Cerebellar nuclear complex (tissue), 1 donor: ENCODE measurements around the gene SLC7A14.

Experiments
- DNase-seq, 2 experiments: peaks; one replicate each; lab custom pipeline; 2025; lab: John Stamatoyannopoulos, UW

Gene SLC7A14

DNA sequence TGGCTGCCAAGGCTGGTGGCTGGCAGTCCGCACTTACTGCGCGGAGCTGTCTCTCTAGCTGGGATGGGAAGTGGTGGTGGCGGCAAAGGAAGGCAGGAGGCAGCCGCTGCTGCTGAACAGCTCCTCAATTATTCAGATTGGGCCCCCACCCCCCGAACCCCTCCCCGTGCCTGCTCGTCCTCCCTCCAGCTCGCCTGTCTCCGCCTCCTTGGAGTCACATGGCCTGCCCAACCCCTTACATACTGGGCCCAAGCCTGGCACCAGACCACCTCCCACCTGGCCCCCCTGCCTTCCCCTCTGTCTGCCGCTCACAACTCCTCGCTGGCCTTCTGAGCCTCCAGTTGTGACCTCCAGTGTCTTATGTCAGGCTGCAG lies at the start of gene SLC7A14:
SLC7A14 (minus strand) TSS at position 139 of the 374 bp plus-strand sequence. CDS start 59,139 bp downstream, outside the sequence.
- DNase-seq: peak in 1 of 2 experiments; percentile 31

DNA sequence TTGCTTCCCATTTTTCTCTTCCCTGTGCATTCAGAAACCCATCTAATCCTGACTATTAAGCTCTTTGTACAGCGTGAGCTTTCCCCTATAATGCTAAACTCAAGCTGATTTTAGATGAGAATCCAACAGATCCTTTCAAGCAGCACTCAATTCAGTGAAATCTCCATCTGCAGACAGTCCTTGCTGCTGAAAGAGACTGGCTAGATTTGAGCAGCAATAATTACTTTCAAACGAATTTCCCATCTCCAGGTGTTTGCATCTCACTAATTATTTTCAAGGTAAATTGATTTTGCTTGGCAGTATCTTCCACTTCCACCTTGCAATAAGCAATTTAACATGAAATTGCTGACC lies 49.5 kb upstream of the SLC7A14 start:
- DNase-seq: no peak

DNA sequence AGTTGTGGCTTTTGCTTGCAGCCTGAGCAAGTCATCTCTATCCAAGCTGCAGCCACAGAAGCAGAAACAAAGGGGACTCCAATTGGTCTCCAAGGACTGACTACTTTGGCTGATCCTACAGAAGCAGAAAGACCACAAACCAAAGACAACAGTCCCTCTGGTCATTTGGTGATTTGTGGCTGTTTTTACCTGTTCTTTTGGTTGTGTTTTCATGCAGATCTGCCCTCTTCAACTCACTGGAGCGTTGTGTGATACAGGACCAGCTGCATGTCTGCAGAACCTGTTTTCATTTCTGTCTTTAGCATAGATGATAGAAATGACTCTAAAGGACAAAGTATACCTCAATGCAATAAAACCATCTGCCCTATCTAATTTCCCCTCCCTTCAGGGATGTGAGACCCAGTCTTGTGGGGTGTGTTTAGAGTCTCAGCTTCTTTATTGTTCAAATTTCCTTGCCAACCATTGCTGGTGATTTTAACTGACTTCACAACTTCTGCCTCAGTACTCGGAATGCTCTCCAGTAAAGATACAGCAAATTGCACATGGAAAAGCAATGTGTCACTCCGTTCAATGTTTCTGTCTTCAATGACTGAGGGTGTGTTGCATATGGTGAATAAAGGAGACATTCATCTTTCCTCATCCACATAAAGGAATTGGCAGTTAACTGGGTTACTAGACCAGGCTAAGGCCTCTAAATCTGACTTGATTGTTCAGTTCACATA lies 48.9 kb upstream of the SLC7A14 start:
- DNase-seq: no peak

DNA sequence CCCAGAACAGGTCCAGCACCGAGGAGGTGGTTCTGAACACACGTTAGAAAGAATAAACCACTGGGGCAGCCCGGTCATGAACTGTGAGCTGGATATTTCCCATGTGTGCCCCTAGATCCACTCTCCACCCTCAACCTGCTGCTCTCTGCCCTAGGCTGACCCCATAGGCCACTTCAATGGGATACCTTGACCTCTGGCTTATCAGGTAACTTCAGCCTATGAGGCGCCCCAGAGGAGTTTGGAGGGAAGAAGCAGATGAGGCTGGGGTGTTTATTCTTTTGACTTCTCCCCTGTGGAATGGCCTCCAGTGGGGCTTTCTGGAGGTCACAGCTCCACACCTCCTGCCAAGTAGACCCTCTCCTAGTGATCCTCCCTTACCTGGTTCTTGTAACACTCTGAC lies 47.7 kb upstream of the SLC7A14 start:
- no peak for DNase-seq

DNA sequence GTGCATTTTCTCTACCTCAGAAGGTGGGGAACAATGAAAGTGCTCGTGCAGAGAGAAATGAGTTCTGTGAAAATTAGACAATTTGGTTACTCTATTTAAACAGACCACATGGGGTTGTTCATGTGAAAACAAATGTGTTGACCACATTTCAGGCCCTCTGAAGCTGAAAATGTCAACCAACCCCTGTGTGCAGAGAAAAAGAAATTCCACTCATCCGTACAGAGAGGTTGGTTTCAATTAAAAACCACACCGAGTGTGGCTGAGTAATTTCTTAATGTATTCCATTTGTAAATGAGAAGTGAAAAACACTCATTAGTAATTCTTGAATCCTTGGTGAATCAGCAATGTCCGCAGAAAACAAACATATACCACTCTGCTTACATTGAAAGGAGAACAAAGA lies 46.9 kb upstream of the SLC7A14 start:
- no peak for DNase-seq

DNA sequence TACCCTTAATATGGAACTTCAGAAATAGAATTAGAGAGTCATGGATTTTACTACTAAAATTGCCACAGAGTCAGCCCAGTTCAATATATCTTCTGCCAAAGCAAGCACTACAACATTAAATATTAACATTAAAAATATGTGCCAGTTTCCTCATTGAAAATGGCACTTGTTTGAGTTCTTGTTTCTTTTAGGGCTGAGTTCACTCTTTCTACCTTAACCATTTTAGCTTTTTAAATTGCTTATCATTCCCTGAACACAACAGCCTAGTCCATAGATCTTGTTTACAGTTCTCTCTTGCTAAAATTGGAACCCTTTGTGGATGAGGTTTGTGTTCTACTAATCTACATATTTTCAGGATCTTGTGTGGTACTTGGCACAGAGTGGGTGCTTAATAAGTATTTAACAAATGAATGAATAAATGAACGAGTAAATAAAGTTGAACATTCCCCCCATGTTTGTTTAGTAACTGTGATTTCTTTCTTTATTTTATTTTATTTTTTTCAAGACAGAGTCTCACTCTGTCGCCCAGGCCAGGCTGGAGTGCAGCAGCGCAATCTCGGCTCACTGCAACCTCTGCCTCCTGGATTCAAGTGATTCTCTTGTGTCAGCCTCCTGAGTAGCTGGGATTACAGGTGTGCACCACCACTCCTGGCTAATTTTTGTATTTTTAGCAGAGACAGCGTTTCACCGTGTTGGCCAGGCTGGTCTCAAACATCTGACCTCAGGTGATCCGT lies 46.0 kb upstream of the SLC7A14 start:
- DNase-seq: no peak

DNA sequence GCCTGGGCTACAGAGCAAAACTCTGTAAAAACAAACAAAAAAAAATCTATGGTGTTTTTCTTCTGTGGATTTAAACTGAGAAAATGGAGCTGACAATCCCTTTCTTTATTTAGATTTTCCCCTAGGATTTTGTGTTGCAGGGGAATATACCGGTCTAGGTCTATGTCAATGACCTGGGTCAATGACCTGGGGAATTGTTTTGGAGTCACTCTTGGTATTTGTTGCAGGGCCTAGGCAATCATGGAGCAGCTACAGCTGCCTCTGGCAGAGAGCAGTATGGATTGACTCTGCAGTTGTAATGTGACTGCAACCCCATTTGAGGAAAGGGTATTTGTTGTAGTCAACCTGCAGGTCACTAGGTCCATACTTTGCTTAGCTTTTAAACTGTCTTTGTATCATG lies 37.6 kb upstream of the SLC7A14 start:
- no peak for DNase-seq

DNA sequence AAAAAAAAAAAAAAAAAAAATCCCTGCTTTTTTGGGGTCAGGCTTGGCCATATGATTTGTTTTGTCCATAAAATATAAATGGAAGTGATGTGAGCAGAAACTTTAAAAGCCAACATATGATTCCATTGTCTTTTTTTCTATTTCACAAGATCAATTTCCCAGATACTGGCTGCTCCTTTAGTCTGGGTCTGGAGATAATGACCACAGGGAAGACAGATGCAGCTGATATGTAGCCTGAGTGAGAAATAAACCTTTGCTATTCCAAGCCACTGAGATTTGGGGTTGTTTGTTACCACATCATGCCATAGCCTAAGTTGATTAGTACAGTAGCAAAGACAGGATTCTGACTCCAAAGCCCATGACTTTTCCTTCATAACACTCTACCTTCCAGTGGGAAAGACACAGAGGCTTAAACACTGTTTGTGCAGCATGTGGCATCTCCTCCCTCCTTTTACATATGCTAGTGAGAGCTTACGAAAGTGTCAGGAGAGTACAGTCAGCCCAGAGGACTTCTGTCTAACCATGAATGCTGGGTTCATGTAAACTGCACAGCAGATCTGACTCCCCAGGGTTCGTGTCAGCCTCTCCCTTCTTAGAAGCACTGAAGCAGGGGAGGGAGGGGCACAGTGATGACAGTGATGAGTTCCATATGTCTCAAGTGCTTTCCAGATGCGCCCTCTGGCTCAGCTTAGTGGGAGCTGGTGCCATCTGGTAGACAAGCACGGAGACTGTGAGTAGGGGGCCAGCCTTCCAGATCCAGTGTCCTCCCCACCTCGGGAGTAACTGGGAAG lies 36.7 kb upstream of the SLC7A14 start:
- DNase-seq: no peak

DNA sequence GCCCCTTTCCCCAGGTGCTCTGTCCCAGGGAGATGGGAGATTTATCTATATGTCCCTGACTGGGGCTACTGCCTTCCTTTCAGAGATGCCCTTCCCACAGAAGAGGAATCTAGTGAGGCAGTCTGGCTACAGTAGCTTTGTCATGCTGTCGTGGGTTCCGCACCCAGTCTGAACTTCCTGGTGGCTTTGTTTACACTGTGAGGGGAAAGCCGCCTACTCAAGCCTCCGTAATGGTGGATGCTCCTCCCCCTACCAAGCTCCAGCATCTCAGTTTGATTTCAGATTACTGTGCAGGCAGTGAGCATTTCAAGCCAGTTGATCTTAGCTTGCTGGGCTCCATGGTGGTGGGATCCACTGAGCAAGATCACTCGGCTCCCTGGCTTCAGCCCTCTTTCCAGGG lies 35.4 kb upstream of the SLC7A14 start:
- DNase-seq: no peak

DNA sequence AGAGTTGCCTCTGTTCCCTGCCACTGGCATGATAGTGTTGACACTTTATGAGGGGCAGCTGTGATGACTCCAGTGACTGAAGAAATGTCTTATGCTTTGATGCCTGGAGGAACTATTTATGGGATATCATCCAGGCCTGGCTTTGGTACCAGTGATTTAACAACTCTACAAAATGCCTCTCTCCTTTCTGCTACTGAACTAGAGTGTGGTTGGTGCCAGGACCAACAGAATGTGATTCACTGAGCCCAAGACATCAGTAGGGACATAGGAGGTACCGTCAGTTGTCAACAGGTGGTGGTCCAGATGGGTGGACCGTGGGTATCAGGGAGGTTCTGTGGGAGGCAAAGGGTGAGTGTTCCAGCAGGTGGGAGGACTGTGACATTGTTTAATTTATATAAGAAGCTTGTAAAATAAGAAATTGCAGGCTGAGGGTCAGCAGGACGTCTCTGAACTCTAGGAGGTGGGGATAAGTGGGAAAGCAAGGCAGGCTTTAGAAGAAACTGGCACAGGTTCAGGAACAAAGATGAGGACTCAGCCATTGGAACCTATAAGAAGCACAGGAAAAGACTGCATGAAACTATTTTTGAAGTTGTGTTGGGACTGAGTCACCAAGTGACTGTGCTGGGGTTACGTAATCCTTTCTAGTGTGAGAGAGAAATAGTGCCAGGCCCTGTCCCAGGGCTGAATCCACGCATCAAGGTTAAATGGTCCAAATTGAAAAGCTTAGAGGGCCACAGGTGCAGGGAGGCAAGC lies 28.5 kb upstream of the SLC7A14 start:
- DNase-seq: peak in 1 of 2 experiments; percentile 7

DNA sequence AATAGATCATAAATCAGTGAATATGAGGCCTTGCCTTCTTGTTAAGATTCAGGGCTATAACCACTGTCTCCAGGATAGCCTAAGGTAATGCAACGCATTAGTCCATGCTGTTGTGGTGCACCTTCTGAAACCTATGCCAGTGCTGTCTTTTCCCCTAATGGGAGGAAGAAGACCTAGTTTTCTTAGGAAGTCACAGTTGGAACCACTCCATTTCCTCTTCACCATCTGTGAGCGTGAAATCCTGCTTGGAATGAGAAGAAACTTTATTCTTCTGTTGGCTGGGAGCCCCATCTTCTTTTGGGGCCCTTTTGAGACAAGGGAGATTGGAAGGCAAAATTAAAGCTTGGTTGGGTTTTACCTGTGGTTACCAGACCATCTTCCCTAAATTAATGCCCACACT lies 25.9 kb upstream of the SLC7A14 start:
- no peak for DNase-seq

DNA sequence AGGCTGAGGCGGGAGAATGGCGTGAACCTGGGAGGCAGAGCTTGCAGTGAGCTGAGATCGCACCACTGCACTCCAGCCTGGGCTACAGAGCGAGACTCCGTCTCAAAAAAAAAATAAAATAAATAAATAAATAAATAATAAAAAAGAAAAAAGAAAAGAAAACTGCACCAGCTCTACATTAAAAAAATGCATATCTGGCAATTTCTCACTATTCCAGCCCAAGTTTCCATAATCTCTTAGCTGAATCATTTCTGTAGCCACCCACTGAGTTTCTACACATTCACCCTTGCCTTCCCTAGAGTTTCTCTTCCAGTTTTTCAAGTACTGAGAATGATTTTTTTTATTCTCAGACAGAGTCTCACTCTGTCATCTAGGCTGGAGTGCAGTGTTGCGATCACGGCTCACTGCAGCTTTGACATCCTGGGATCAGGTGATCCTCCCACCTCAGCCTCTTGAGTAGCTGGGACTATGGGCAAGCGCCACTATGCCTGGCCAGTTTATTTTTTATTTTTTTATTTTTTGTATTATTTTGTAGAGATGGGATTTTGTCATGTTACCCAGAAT lies 24.5 kb upstream of the SLC7A14 start:
- DNase-seq: no peak

DNA sequence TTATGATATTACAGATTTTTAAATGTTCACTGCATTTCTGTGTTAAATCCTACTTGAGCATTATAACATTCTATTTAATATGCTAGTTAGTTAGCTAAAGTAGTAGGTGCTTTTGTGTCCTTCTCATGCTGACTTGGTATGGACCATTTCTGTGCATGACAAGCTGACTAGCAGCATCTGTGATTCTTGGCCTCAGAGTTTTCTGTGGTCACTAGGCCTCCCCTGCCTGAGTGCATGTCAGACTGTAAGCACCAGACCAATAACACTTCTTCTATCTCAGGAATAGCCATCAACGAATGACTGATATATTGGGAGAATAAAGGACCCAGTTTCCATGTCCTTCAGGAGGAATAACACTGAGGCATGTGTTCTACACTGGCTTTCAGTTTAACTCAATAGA lies 22.6 kb upstream of the SLC7A14 start:
- DNase-seq: no peak

DNA sequence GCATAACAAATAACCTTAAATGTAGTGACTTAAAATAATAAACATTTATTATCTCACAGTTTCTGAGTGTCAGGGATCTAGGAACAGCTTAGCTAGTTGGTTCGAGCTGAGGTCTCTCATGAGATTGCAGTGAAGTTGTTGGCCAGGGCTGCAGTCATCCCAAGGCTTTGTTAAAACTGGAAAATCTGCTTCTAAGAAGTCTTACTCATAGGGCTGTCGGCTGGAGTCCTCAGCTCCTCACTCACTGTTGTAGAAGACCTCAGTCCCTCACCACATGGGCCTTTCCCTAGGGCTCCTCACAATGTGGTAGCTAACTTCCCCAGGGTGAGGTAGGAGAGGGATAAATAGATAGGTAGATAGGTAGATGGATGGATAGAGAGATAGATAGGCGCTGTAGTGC lies 20.8 kb upstream of the SLC7A14 start:
- DNase-seq: no peak

DNA sequence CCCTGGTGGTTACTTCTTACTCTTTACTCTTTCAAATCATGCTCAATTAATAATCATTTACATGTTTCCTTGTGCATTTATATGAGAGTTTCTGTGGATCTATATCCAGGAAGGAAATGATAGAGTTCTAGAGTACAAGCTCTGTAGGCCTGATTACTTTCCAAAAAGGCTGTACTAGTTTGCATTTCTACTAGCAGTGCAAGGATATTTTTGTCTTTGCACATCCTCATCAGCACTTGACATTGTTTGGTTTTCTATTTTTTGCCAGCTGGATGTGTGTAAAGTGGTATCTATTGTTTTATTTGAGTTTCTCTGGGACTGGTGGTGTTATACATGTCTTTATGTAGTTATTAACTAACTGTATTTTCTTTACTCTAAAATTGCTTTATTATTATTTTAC lies 19.6 kb upstream of the SLC7A14 start:
- DNase-seq: no peak

DNA sequence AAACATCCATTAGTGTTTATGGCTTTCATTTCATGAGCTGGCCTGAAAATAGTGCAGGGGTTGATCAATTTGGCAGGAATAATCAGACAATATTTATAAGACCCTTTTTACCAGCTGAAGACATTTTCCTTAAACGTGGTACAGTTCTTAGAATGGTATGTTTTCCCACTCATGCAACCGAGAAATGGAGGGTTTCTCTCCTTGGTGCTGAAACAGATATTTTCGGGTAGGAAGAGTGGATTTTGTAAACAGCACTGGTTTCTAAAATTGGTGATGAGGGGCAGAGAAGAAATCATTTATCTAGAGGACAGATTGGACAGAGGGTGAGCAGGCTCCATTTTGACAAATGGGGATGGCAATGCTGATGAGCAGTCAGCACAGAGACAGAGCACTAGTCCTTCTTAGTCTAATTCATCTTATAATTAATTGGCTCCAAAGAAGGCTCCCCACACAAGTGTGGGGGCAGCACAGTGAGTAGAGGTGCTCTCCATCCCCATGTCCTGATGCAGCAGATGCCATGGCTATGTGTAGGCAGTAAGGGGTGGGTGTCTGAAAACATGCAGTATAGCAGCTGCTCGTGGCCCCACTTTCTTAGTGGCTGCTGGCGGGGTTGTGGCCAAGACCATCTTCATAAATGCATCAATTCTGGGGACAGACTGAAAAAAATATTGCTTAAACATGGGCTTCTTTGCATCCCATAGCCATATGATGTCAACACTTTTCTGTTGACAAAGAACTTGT lies 18.1 kb upstream of the SLC7A14 start:
- no peak for DNase-seq

DNA sequence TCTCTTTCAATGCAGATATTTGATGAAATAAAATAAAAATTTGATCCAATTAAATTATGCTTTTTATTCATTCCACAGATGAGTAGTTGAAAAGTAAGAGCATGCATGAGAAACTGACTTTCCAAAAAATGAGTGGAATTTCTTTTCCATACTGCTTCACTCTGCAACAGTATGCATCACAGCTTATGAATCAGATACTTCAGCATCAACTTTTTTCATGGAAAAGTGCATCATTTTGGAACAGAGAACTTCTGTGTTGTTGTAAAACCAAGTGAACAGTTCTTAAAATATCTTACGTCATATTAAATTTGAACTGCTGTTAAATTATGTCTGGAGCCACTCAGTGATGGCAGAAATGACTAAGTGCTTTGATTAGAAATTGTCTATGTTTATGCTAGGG lies 16.7 kb upstream of the SLC7A14 start:
- no peak for DNase-seq

DNA sequence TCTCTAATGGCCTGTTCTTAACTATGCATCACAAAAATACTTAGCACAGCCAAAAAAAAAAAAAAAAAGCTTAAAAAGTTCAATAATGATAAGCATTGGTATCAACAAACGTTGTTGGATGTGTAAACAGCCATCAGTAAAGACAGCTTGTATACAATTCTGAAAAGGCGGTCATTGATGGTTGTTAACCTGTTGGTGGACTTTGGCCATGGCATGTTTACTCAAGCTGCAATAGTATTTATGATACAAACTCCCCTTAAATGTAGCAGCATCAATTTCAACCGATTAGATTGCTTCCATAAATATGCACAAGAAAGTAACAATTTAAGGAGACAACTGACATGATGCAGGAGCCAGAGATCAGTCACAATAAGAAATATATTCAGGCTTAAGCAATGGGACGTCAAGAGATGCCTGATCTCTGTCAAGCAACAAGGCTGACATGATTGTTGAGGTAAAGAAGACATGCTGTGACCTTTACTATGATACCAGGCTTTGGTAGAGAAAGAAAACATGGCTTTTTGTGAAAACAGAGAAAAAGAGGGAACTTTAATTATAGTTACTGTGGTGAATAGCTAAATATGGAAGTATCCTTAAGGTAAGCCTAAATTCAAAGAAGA lies 14.2 kb upstream of the SLC7A14 start:
- DNase-seq: no peak

DNA sequence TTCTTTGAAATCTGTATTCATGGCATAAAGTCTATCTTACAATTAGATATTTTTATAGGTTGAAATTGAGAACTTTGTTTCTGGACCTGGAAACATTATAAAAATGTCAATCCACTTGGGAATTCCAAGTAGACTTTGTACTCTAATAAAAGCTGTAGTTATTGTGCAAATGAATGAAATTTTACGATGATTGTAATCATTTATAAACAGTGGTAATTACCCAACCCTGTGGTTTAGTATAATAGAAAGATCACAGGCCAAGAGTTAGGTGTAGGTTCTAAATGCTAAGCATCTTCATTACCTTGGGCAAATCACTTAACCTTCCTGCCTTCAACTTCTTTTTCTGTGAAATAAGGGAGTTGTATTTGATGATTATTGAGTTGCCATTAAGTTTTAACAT lies 13.2 kb upstream of the SLC7A14 start:
- DNase-seq: no peak

DNA sequence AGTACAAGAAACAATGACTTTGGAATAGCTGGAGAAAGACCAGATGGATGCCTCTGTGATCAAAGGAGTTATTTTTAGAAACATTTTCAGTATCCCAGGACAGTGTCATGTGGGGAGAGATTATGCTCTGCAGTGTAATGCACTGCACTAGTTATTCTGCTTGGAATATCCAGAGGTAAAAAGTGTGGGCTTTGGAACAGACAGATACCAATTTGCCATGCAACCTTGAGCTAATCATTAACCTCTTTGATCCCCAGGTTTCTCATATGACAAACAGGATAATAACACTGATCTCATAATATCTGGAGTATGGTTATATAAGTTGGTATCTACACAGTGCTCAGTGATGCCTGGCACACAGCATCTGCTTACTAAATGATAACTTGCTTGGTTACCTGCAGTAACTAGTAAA lies 12.2 kb upstream of the SLC7A14 start:
- DNase-seq: peak in 1 of 2 experiments; percentile 46

DNA sequence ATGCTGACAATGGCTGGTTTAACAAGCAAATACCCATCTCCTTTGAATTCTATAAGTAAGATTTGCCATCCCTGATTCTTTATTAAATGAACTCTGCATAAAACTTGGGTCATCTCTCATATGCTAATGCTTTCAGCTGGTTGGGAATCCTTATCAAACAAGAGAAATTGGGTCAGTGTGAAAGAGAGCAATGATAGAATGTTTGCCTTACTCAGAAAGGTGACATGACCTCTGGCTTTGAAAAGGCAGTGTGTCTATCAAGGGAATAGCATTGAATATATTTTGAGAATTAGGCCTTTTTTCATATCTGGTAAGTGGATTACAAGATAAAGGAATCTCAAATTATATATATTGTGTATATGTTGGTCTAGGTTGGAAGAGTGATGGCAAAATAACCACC lies 8.7 kb upstream of the SLC7A14 start:
- no peak for DNase-seq
